Neutrophil (primary cell): Measurements from ENCODE around the gene ANKRD6.

Experiments
- H3K27ac ChIP-seq: fragments of 200-600 bp; sonication (generic); 2 replicates; pipeline ENCODE4 v1.5.1; 2016; ENCODE audit warnings: mild to moderate bottlenecking, moderate library complexity
- H3K27me3 ChIP-seq: fragments of 200-600 bp; sonication (generic); 2 replicates; pipeline ENCODE4 v1.6.0; 2016; ENCODE audit warnings: mild to moderate bottlenecking
- H3K36me3 ChIP-seq: fragments of 200-600 bp; sonication (generic); 2 replicates; pipeline ENCODE4 v1.5.1; 2017
- H3K4me1 ChIP-seq, 2 experiments: fragments of 200-600 bp in 1 of 2; sonication (generic) in 1 of 2; 1 replicate in 1 of 2; 2 replicates in 1 of 2; pipeline versions ENCODE4 v1.5.1 to v1.6.1; 2013 to 2016; ENCODE audit warnings: low read depth in 1 of 2, low read length in 1 of 2, mild to moderate bottlenecking in 1 of 2, moderate library complexity in 1 of 2; ENCODE audit not compliant: control insufficient read depth in 1 of 2, insufficient read depth in 1 of 2
- H3K4me3 ChIP-seq, 2 experiments: fragments of 200-600 bp in 1 of 2; sonication (generic) in 1 of 2; 1 replicate in 1 of 2; 2 replicates in 1 of 2; pipeline ENCODE4 v1.5.1; 2013 to 2016; ENCODE audit warnings: low read depth in 1 of 2, low read length in 1 of 2, mild to moderate bottlenecking in 1 of 2, moderate library complexity in 1 of 2
- H3K9me3 ChIP-seq: fragments of 200-600 bp; sonication (generic); 2 replicates; pipeline ENCODE4 v1.5.1; 2016
- TF ChIP-seq, protein P1 (sequence below): fragments of 200-600 bp; sonication (generic); IDR thresholded peaks from 2 replicates; pipeline ENCODE4 v1.5.1; 2016; ENCODE audit warnings: antibody characterized with exemption

The ANKRD6 gene

GRCh38 chr6:89460713-89461112 is 27.8 kb downstream of the ANKRD6 start:
- H3K27me3 ChIP-seq = no peaks in the 10 kb centered on the region
- H3K4me1 ChIP-seq = no peaks in the 10 kb centered on the region
- H3K9me3 ChIP-seq = no peaks in the 10 kb centered on the region
- H3K4me3 ChIP-seq = no peak overlapping the region
- H3K27ac ChIP-seq = no peak overlapping the region
- no peaks in the 10 kb centered on the region for H3K36me3 ChIP-seq
- TF ChIP-seq, protein P1, sequence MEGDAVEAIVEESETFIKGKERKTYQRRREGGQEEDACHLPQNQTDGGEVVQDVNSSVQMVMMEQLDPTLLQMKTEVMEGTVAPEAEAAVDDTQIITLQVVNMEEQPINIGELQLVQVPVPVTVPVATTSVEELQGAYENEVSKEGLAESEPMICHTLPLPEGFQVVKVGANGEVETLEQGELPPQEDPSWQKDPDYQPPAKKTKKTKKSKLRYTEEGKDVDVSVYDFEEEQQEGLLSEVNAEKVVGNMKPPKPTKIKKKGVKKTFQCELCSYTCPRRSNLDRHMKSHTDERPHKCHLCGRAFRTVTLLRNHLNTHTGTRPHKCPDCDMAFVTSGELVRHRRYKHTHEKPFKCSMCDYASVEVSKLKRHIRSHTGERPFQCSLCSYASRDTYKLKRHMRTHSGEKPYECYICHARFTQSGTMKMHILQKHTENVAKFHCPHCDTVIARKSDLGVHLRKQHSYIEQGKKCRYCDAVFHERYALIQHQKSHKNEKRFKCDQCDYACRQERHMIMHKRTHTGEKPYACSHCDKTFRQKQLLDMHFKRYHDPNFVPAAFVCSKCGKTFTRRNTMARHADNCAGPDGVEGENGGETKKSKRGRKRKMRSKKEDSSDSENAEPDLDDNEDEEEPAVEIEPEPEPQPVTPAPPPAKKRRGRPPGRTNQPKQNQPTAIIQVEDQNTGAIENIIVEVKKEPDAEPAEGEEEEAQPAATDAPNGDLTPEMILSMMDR = no peak

GRCh38 chr6:89462503-89462902 is 29.6 kb downstream of the ANKRD6 start:
- TF ChIP-seq, protein P1 = no peak
- Histone ChIP-seq H3K36me3 (no peaks in the 10 kb centered on the region), H3K4me3 (no peak overlapping the region), H3K9me3 (no peaks in the 10 kb centered on the region), H3K27me3 (no peaks in the 10 kb centered on the region), H3K27ac (no peak overlapping the region), H3K4me1 (no peaks in the 10 kb centered on the region)

DNA sequence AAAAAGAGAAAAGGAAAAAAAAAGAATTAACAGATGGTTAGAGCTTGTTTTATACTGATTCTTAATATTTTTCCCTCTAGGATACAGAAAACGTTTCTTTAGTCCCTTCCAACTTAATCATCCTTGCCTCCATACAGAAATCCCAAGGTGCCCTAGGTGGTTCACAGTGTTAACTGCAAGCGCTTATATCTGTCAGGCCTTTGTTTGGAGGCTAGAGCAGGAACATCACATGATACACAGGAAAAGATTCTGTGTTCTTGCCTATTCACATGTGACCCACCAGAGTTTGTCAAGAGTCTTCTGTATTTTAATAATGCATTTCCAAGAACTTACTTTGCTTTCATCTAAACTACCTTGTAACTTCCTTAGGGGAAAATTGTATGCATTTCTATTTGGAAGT is 31.3 kb downstream of the ANKRD6 start:
- Histone ChIP-seq H3K36me3 (no peaks in the 10 kb centered on the region), H3K4me3 (no peak overlapping the region), H3K4me1 (no peaks in the 10 kb centered on the region), H3K9me3 (no peaks in the 10 kb centered on the region), H3K27me3 (no peaks in the 10 kb centered on the region), H3K27ac (no peak overlapping the region)
- TF ChIP-seq, protein P1 = no peak

DNA sequence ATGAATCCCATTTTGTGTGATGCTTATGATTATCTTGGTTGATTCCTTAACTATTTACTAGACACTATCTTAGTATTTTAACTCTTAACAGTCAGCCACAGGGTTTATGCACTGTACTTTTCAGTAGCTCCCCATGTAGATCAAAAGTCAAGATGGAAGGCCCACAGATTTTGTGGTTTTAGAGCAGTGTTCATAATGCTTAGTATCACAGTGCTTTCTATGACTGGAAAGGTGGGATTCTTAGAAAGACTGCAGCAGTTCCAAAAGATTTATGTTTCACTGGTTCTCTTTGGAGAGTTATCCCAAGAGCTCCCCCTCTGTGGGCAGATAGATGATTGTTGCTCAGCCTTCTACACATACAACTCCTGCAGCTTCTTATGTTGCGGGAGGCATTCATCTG is 34.5 kb downstream of the ANKRD6 start:
- TF ChIP-seq, protein P1 = no peak
- H3K36me3 ChIP-seq = no peaks in the 10 kb centered on the region
- no peak overlapping the region for H3K4me3 ChIP-seq
- H3K4me1 ChIP-seq = no peaks in the 10 kb centered on the region
- H3K27ac ChIP-seq = no peak overlapping the region
- H3K9me3 ChIP-seq = no peaks in the 10 kb centered on the region
- H3K27me3 ChIP-seq = no peaks in the 10 kb centered on the region

DNA sequence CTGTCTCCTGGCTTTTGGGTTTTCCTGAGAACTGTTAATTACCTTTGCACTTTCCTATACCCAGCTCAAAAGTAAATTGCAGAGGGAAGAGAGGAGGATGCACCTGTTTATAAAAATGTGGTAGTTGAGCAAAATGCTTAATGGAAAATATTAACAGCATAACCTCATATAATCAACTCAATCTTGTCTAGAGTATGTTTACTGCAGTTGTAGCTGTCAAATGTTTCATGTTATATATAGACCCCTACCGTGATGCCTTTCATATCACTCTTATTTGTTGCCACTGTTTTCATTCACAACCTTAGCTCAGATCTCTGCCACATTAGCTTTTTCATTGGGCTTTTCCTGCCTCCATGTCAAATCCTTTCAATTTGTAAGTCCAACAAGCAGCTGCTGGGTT is 36.0 kb downstream of the ANKRD6 start:
- H3K4me3 ChIP-seq = no peak overlapping the region
- H3K4me1 ChIP-seq = no peaks in the 10 kb centered on the region
- no peaks in the 10 kb centered on the region for H3K27me3 ChIP-seq
- H3K27ac ChIP-seq = no peak overlapping the region
- no peaks in the 10 kb centered on the region for H3K36me3 ChIP-seq
- H3K9me3 ChIP-seq = no peaks in the 10 kb centered on the region
- TF ChIP-seq, protein P1 = no peak

DNA sequence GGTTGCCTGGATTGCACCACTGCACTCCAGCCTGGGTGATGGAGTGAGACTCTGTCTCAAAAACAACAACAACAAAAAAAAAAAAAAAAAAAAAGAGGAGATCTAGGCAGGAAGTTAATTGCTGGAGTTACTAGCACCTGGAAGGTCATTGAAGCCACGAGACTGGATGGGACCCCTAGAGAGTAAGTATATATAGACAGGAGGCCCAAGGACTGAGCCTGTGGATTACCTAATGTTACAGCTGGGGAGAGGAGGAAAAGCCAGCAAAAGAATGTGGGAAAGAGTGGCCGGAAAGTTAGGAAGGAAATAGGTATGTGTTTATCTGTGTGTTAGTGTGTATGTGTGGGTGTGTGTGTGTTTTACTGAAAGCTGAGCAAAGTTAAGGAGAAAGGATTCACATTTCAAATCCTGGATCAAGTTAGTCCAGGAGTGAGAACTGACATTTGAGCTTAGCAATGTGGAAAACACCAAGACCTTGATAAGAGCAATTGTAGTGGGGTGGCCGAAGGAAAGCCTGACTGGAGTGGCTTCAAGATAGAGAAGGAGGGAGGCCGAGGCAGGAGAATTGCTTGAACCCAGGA is 38.4 kb downstream of the ANKRD6 start:
- Histone ChIP-seq H3K36me3 (no peaks in the 10 kb centered on the region), H3K27ac (no peak overlapping the region), H3K4me3 (no peak overlapping the region), H3K27me3 (no peaks in the 10 kb centered on the region), H3K4me1 (peaks cover 0 to 9% of the 10 kb centered on the region in 2 experiments), H3K9me3 (no peaks in the 10 kb centered on the region)
- TF ChIP-seq, protein P1 = no peak
